Peyer's patch (tissue), 4 donors: ENCODE data around the gene STARD6.

Source experiments
- POLR2A ChIP-seq, 2 donors: fragments of 450-650 bp; IDR thresholded peaks; one replicate each; pipeline ENCODE4 v1.5.1; 2017; ENCODE audit warnings: antibody characterized with exemption in 2 of 2, mild to moderate bottlenecking in 2 of 2, moderate library complexity in 2 of 2
- TF ChIP-seq, protein P1 (sequence below), 6 experiments: fragments of 450-650 bp in 4 of 6; fragments of 200-600 bp in 2 of 6; sonication (generic) in 1 of 6; IDR thresholded peaks; one replicate each; pipeline ENCODE4 v1.5.1; 2017 to 2019; ENCODE audit warnings: antibody characterized with exemption in 6 of 6, mild to moderate bottlenecking in 3 of 6, moderate library complexity in 1 of 6

DNA sequence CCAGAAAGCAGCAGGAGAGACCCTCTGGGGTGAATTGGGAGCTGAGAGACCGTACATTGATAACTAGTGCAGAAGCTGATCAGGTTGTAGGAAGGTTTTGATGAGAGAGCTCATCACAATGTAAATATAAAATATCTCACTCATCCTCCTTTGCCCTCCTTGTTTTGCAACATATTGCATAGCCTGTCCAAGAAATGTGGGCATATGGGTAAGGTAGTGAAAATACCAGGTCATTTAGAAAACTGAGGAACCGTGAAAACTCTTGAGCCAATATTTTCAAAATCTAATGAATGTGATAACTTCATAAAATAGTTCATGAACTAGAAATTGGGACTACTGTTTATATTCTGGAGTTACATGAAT is 31.5 kb upstream of the STARD6 start:
- TF ChIP-seq, protein P1, sequence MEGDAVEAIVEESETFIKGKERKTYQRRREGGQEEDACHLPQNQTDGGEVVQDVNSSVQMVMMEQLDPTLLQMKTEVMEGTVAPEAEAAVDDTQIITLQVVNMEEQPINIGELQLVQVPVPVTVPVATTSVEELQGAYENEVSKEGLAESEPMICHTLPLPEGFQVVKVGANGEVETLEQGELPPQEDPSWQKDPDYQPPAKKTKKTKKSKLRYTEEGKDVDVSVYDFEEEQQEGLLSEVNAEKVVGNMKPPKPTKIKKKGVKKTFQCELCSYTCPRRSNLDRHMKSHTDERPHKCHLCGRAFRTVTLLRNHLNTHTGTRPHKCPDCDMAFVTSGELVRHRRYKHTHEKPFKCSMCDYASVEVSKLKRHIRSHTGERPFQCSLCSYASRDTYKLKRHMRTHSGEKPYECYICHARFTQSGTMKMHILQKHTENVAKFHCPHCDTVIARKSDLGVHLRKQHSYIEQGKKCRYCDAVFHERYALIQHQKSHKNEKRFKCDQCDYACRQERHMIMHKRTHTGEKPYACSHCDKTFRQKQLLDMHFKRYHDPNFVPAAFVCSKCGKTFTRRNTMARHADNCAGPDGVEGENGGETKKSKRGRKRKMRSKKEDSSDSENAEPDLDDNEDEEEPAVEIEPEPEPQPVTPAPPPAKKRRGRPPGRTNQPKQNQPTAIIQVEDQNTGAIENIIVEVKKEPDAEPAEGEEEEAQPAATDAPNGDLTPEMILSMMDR (IDR thresholded peaks at IDR 0.05) = no peak
- TF ChIP-seq POLR2A (IDR thresholded peaks at IDR 0.05) = no peak
